DMS114 treated with DMSO at 0.1 percent for 48 hours (cell line): ENCODE results near the gene ASTN2.

Experiments
- DNase-seq: peaks from one replicate; lab custom pipeline; 2025; ENCODE audit not compliant: unreplicated experiment; lab: John Stamatoyannopoulos, UW

ASTN2 gene

GRCh38 chr9:117180896-117181445 lies 233.9 kb downstream of the ASTN2 start:
- no peak for DNase-seq

- DNase-seq = no peak
Measured at GRCh38 chr9:117178596-117179375, 236.1 kb downstream of the ASTN2 start.

DNA sequence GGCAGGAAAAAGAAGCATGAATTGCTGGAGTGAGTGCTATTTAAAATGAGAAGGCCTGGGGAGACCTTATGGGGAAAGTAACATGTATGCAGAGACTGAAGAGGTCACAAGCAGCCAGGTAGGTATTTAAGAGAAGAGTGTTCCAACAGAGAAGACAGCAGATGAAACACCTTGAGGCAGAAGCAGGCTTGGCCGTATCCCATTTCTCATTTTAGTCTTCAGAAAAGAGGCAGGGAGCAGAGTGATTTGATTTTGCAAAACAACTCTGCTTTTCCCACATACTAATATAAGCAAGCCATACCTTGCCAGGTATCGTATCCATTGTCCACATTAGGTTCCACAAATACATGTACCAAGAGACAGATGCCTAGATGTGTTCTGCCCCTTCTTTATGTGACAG lies 244.3 kb downstream of the ASTN2 start:
- DNase-seq = no peak

DNA sequence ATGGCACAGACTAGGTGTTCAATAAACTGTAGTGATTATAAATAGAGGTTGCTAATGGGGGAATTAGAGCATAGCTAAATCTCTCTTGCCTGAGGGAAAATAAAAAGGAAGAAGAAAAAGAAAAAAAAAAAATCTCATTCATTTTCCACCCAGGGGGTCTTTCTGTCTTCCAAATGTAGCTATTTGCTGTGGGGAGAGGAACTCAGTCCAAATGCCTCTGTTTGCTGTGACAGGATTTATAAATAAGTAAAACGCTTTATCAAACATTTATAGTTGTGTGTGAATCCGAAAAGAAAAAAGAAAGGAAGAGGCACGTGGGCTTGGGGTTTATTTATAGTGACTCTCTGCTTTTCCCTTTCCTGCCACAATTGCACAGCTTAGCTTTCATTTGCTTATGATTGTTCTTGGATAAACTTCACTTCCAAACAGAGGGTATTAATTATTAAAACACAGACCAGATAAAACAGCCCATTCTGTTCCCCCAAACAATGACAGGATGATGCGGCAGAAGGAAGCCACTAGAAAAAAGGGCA lies 245.7 kb downstream of the ASTN2 start:
- no peak for DNase-seq

GRCh38 chr9:117164512-117164911 lies 250.3 kb downstream of the ASTN2 start:
- DNase-seq = no peak

GRCh38 chr9:117160254-117160653 lies 254.6 kb downstream of the ASTN2 start:
- DNase-seq = no peak

- DNase-seq = no peak
Measured at GRCh38 chr9:117156771-117157535, 257.9 kb downstream of the ASTN2 start.

GRCh38 chr9:117156144-117156688 lies 258.6 kb downstream of the ASTN2 start:
- no peak for DNase-seq

- DNase-seq = no peak
Measured at GRCh38 chr9:117153021-117153420, 261.8 kb downstream of the ASTN2 start.

- DNase-seq = no peak
Measured at GRCh38 chr9:117151716-117152115, 263.1 kb downstream of the ASTN2 start.

DNA sequence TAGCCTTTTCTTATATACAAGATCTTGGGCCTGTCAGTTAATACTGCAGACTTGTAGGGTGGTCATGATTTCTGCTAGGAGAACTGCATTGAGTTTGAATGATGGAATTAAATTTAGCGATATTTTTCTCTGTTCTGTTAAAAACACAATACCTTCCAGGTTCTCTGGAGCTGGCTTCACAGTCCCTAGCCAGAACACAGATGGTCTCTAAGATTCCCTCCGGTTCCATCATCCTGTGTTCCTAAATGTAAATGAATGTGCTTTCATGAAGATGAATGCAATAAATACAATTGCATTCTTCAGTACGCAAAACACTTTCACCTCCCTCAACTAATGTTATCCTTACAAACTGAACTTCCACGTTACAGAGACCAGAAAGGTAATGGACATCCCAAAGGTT lies 264.9 kb downstream of the ASTN2 start:
- DNase-seq = no peak

DNA sequence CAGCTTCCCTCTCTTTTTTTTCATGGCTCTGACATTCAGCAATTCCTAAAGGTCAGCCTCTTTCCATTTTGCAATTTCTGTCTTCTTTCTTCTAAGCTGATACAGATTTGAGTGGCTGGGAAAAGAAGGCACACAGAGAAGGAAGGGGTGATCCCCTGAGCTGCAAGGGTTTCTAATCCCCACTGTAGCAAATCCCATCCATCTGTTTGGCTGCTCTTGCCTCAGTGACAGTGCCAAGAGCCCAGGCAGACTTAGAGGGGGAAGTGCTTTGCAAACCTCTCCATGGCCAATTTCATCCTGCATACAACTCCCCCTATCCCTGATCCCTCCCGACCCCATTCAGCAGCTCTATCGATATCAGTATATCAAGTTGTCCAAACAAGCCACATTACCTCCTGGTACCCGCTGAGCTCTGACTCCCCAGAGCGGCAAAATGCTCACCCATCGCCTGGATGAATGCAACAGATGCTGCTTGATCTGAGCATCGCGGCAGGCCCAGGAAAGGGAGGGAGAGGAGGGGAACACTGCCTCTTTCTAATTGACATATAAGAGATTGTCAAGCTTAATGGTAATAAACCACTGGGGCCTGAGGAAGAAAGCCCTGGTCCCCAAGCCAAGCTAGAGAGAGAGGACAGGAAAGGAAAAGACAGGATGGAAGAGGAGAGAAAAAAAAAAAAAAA lies 268.9 kb downstream of the ASTN2 start:
- DNase-seq = no peak

DNA sequence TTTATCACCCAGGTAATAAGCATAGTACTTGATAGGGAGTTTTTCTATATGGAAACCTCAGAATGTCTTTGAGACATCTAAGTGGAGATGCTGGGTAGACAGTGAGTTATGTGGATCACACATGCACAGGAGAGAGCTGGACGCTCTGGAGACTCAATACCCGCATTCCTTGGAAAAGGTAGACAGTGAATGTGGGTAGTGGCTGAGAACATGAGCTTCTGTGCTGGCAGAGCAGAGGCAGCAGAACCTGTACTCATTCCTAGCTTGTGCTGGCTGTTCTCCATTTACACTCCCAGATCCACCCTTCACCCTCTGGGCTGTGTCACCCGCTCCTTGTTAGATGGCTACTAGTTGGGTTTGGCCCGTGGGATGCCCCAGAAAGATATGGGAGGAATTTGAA lies 269.8 kb downstream of the ASTN2 start:
- DNase-seq = no peak

GRCh38 chr9:117138231-117138630 lies 276.6 kb downstream of the ASTN2 start:
- no peak for DNase-seq

GRCh38 chr9:117136461-117136860 lies 278.4 kb downstream of the ASTN2 start:
- no peak for DNase-seq

DNA sequence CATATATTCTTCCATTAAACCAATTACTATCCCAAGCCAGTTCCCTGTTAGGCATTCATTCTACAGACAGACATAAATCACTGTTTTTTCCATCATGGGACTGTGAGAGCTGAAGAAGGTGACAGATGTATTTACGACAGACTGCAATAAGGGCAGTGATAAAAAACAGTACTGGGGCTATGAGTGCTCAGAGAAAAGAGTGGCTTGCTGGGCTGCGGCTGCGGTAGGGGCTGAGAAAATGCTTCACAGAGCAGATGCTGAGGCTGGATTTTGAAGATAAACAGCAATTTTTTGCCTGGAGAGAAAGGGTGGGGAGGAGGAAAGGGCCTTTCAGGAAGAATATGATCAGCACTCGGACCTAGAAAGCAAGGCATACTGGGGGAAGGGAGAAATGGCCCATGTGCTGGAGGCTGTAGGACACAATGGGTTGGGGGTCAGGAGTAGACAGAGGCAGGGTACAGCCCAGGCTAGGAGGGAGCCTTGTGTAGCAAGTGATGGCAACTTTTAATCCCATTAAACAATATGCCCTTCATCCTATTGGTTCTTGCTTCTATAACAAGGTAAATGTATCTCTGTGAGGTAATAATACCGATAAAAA lies 279.3 kb downstream of the ASTN2 start:
- no peak for DNase-seq

DNA sequence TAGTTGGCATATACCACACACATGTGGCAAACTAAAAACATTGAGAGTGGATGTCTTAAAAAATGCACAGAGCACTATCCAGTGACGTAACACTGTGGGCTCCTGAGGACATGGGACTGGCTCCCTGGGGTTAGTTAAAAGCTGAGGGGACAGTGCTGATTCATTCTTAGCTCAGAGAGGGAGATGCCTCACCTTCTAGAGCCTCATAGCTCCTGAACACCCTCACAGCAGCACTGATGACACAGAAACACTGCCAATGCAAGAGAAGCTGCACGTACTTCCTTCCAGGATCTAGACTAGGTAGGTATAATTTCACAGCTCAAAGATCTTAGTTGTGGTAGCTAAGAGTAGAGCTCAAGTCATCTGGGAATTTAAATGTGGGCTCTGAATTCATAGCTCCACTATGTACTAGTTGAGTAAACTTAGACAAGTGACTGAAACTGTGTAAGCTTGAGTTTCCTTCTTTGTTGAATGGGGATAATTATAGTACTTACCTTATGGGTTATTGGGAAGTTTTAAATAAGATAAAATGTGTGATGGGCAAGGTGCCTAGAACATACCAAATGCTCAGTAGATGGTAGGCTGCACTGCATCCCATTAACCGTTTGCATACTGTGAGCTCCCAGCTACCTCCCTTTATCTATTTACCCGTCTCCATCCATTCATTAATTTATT lies 279.9 kb downstream of the ASTN2 start:
- no peak for DNase-seq

DNA sequence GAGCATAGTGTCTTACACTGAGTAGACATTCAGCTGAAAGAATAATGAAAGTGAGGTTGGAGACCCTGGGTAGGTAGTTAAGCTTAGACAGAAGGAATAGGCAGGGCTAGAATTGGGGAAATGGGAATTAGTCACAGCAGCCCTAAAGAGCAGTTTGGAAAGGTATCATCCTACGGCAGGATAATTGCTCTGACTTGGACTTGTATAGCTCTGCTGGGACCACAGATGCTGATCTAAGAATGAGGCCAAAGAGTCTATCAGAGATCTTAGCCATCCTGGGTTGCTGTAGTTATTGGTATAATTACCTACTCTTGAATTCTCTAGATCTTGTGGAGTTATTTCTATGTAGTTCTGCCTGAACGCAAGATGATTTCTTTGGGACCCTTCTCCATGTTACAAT lies 288.0 kb downstream of the ASTN2 start:
- no peak for DNase-seq

DNA sequence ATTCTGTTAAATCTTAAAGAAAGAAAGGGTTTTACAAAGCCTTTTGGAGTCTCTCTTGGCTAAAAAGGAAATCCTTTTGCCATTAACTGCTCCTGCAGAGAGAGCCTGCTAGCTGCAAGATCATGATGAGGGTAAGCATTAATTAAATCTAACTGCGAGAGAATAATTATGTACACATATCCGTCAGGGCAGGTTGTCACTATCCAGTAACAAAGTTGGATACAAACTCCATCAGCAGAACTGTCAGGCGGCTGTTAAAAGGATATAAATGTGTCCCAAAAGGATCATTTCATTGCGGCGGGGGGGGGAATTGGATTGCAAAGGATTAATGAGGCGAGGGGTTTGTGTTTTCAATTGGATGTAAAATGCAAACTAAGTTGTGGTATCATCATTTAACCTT lies 289.3 kb downstream of the ASTN2 start:
- no peak for DNase-seq

- DNase-seq = no peak
Measured at GRCh38 chr9:117123729-117124128, 291.1 kb downstream of the ASTN2 start.
